Measurements from ENCODE around the gene CDX2.

Gene CDX2

DNA sequence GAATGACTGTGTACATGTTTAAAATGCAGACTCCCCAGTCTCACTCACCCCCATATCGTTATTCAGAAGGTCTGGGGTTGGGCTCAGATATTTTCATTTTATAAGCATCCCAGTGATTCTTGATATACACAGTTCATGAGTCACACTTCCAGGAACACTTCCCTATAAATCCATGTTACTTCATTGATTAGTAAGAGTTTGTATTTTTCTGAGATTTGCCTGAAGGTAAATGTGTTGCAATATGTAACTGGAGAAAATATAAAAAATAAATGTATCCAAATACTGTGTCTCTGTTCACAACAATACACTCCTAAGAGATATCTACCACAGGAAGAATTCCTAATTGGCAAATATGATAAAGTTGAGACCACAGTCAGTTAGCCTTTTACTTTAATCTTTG is 56.0 kb downstream of the CDX2 start:
- no peak for DNase-seq

GRCh38 chr13:27911521-27911920 is 57.6 kb downstream of the CDX2 start:
- DNase-seq = no peak
